HPDE6-E6E7 (cell line): ENCODE measurements around the gene IL33.

ENCODE experiments used
- DNase-seq: peaks from one replicate; pipeline ENCODE4 v3.0.0; 2011; ENCODE audit warnings: missing footprints; ENCODE audit errors: extremely low spot score

The IL33 gene

GRCh38 chr9:6216951-6217350, 1.3 kb downstream of the IL33 start:
- DNase-seq: no peak

- peak; percentile 31 for DNase-seq
Observed at GRCh38 chr9:6218099-6218502, 2.5 kb downstream of the IL33 start.

GRCh38 chr9:6219040-6219439, 3.4 kb downstream of the IL33 start:
- DNase-seq: no peak

- no peak for DNase-seq
Observed at GRCh38 chr9:6219981-6220380, 4.4 kb downstream of the IL33 start.

GRCh38 chr9:6224393-6225154, 9.0 kb downstream of the IL33 start:
- no peak for DNase-seq

GRCh38 chr9:6226696-6227095, 11.1 kb downstream of the IL33 start:
- no peak for DNase-seq

- no peak for DNase-seq
Observed at GRCh38 chr9:6229186-6229585, 13.6 kb downstream of the IL33 start.

GRCh38 chr9:6229619-6230018, 14.0 kb downstream of the IL33 start:
- DNase-seq: no peak

GRCh38 chr9:6230037-6230780, 14.6 kb downstream of the IL33 start:
- peak; percentile 35 for DNase-seq

GRCh38 chr9:6232336-6232945, 16.8 kb downstream of the IL33 start:
- no peak for DNase-seq

GRCh38 chr9:6234014-6234413, 18.4 kb downstream of the IL33 start:
- no peak for DNase-seq

- no peak for DNase-seq
Observed at GRCh38 chr9:6237267-6237666, 21.7 kb downstream of the IL33 start.

- no peak for DNase-seq
Observed at GRCh38 chr9:6239048-6239461, 23.4 kb downstream of the IL33 start.

GRCh38 chr9:6239694-6240093, 24.1 kb downstream of the IL33 start:
- no peak for DNase-seq

GRCh38 chr9:6243746-6244145, 28.1 kb downstream of the IL33 start:
- no peak for DNase-seq

- DNase-seq: no peak
Observed at GRCh38 chr9:6247266-6247665, 31.7 kb downstream of the IL33 start.

- no peak for DNase-seq
Observed at GRCh38 chr9:6268826-6269397, 53.3 kb downstream of the IL33 start.

GRCh38 chr9:6270896-6271295, 55.3 kb downstream of the IL33 start:
- DNase-seq: no peak

GRCh38 chr9:6271508-6272228, 56.1 kb downstream of the IL33 start:
- DNase-seq: no peak

GRCh38 chr9:6272229-6272598, 56.6 kb downstream of the IL33 start:
- DNase-seq: peak; percentile 71

GRCh38 chr9:6277417-6277816, 61.8 kb downstream of the IL33 start:
- DNase-seq: no peak

- no peak for DNase-seq
Observed at GRCh38 chr9:6301858-6302257, 86.3 kb downstream of the IL33 start.
